Lower lobe of right lung (tissue), 2 donors: ENCODE results near the gene DCLK1. TPM values are rescaled to one million over a fixed set of nuclear protein-coding genes. Genes with fewer than 3 reads are reported as not detected.

Experiments
- ATAC-seq, 2 donors: fragments of 200-7000 bp; cut with Tn5 transposase; one replicate each; pipeline ENCODE4 v1.9.1; 2020 to 2022; ENCODE audit warnings: mild to moderate bottlenecking in 2 of 2, moderate library complexity in 2 of 2
- DNase-seq: peaks from one replicate; pipeline ENCODE4 v3.0.0-alpha.2; 2020
- H3K27ac ChIP-seq: fragments of 200-600 bp; one replicate; pipeline ENCODE4 v1.8.0; 2022
- H3K27me3 ChIP-seq: fragments of 200-600 bp; one replicate; pipeline ENCODE4 v1.8.0; 2022; ENCODE audit warnings: low read depth
- H3K36me3 ChIP-seq: fragments of 200-600 bp; one replicate; pipeline ENCODE4 v1.8.0; 2022; ENCODE audit warnings: mild to moderate bottlenecking
- H3K4me1 ChIP-seq: fragments of 200-600 bp; one replicate; pipeline ENCODE4 v1.8.0; 2022
- H3K4me3 ChIP-seq: fragments of 200-600 bp; one replicate; pipeline ENCODE4 v1.8.0; 2022; ENCODE audit warnings: mild to moderate bottlenecking
- H3K9me3 ChIP-seq: fragments of 200-600 bp; one replicate; pipeline ENCODE4 v1.8.0; 2022
- intact Hi-C: fragments of 100-400 bp; cut with DNase I; formaldehyde crosslinking; loops from one replicate; pipeline ENCODE4 v1.11.0; 2022
- total RNA-seq: library from RNA; stranded (reverse); fragmentation: NEBNext Ultra II Directional; extraction: Animal tissue kit (Norgen Biotek cat#: 25700); gene quantifications from one replicate; pipeline ENCODE4 v1.2.1, GENCODE V29; 2021
- TF ChIP-seq, protein P1 (sequence below): fragments of 200-600 bp; IDR thresholded peaks from one replicate; pipeline ENCODE4 v1.8.0; 2022; ENCODE audit warnings: antibody characterized with exemption, mild to moderate bottlenecking
- donor health status: DM: no; HTN: yes; CAD: no; lungs with severe emphysema.

Gene DCLK1
- total RNA-seq, 1 donor from 2014 or later, result 10.4 TPM

DNA sequence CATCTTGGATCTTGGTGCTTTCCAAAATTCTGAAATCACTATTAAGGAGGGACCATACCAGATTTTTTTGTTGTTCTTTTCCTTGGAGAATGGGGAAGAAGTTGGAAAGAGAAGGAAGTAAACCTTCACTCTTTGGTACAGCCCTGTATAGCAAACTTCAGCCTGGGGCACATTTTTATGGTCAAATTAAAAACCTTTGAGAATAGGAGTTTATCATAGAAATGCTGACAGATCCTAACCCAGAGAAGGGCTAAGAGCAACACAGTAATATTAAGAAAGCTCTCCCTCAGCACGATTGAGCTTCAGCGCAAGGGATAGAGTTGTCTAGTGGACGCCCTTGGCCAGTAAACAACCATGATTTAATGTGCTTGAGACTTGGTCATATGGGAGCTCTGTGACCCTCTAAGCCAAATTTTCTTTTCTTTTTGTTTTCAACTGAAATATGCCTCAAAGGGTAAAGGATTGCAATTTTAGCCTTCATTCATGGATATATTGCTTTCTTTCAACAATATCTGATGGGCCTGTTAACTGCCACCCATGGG is 360.4 kb downstream of the DCLK1 start:
- no peak overlapping the region for H3K27ac ChIP-seq
- no peaks in the 10 kb centered on the region for H3K36me3 ChIP-seq
- no peaks in the 10 kb centered on the region for H3K27me3 ChIP-seq
- H3K4me3 ChIP-seq, result no peak overlapping the region
- TF ChIP-seq, protein P1, sequence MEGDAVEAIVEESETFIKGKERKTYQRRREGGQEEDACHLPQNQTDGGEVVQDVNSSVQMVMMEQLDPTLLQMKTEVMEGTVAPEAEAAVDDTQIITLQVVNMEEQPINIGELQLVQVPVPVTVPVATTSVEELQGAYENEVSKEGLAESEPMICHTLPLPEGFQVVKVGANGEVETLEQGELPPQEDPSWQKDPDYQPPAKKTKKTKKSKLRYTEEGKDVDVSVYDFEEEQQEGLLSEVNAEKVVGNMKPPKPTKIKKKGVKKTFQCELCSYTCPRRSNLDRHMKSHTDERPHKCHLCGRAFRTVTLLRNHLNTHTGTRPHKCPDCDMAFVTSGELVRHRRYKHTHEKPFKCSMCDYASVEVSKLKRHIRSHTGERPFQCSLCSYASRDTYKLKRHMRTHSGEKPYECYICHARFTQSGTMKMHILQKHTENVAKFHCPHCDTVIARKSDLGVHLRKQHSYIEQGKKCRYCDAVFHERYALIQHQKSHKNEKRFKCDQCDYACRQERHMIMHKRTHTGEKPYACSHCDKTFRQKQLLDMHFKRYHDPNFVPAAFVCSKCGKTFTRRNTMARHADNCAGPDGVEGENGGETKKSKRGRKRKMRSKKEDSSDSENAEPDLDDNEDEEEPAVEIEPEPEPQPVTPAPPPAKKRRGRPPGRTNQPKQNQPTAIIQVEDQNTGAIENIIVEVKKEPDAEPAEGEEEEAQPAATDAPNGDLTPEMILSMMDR, result no peak
- no peak for ATAC-seq
- no peaks in the 10 kb centered on the region for H3K9me3 ChIP-seq
- H3K4me1 ChIP-seq, result no peaks in the 10 kb centered on the region
- intact Hi-C loops, result no loop called here
- no peak for DNase-seq

DNA sequence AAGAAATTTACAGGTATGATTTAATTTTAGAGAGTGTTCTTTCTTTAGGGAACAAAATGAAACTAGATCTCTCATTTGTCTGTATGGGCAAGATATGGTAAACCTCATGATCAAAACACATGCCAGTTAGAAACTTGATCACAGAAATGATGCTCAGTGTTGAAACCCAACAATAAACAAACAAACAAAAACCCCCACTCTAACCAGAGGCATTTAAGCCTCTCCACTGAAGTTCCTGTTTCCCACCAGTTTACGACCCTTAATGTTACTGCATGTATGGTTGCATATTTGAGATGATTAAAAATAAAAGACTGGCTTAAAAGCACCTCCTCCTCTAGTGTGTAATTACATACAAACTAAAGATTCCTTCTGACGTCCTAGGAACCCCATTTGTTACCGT is 361.4 kb downstream of the DCLK1 start:
- Histone ChIP-seq H3K27me3 (no peaks in the 10 kb centered on the region), H3K9me3 (no peaks in the 10 kb centered on the region), H3K4me3 (no peak overlapping the region), H3K36me3 (no peaks in the 10 kb centered on the region), H3K4me1 (no peaks in the 10 kb centered on the region), H3K27ac (no peak overlapping the region)
- TF ChIP-seq, protein P1, result no peak
- intact Hi-C loops, result no loop called here
- DNase-seq (no peak), ATAC-seq (no peak)

DNA sequence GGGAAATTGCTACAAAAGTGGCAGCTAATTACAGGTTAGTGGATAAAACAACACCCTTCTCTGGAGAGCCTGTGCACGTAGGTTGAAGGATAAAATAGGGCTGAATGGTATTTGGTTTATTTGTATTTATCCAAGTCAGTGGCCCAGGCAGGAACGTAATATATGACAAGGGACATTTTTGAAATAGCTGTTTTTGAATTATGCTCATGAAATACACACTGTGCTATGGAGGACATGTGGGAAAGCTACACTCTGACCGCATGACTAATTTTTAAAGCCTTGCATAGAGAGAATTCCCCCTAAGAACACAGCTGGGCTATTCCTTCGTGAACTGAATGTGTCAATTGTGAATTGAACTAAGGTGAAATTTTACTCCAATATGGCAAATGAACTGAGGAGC is 362.6 kb downstream of the DCLK1 start:
- no peaks in the 10 kb centered on the region for H3K36me3 ChIP-seq
- no peaks in the 10 kb centered on the region for H3K9me3 ChIP-seq
- H3K4me1 ChIP-seq, result no peaks in the 10 kb centered on the region
- no peaks in the 10 kb centered on the region for H3K27me3 ChIP-seq
- no peak overlapping the region for H3K4me3 ChIP-seq
- DNase-seq (no peak), ATAC-seq (no peak)
- intact Hi-C loops, result no loop called here
- TF ChIP-seq, protein P1, result no peak
- H3K27ac ChIP-seq, result no peak overlapping the region

DNA sequence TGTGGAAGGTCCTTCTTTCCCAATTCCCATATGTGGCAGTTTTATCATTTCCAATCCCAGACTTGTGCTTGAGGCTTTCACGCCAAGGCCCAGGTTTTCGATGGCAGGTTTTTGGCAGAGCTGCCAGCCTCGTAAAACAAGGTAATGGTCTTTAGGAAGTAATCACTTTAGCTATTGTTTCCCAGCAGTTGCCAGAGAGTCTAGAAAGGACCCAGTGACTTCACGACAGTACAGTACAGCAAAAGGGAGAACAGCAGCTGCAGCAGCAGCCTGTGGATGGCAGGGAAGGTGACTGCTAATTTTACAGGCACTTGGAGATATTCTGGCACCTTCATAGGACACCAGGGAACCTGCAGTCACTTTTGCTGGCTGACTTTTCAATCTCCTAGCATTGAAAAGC is 363.1 kb downstream of the DCLK1 start:
- Histone ChIP-seq H3K4me1 (no peaks in the 10 kb centered on the region), H3K4me3 (no peak overlapping the region), H3K27ac (no peak overlapping the region), H3K9me3 (no peaks in the 10 kb centered on the region), H3K27me3 (no peaks in the 10 kb centered on the region), H3K36me3 (no peaks in the 10 kb centered on the region)
- ATAC-seq, result no peak
- intact Hi-C loops, result no loop called here
- DNase-seq, result no peak
- TF ChIP-seq, protein P1, result no peak

DNA sequence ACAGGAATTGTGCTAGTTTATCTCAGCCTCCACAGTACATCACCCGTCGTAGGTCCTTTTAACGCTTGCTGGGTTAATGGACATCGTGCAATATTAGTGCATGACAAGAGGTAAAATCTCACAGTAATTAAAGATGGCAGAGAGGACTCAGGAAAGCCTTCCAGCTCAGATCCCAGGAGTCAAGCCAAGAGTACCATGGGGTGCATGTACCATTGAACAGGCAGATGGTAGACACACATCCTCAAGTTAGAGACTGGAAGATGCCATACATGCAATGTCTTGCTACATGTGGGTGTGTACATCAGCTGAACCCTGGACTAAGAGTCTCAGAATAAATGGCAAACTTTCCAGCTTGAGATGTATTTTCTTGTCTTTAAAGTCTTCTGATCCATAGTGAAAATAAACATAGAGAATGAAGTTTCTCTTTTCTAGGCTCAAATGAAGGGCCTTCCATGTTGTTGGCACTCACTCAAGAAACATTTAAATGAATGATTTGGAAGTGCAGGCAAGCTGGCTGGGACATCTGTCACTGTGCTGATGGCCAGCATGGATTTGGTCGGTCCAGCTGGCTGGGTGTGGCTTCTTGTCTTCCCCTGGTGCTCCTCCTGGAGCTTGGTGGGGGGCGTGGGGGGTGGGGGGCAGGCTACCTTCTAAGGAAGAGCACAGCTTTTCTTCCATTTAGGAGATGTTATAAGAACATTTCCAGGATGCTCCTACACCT is 363.8 kb downstream of the DCLK1 start:
- ATAC-seq (no peak), DNase-seq (no peak)
- Histone ChIP-seq H3K27me3 (no peaks in the 10 kb centered on the region), H3K4me3 (no peak overlapping the region), H3K36me3 (no peaks in the 10 kb centered on the region), H3K27ac (no peak overlapping the region), H3K4me1 (no peaks in the 10 kb centered on the region), H3K9me3 (no peaks in the 10 kb centered on the region)
- intact Hi-C loops, result no loop called here
- TF ChIP-seq, protein P1, result no peak
